GM12864 (cell line): Measurements from ENCODE around the gene BFSP2.
"Not testable (repeated sequence)": the region's sequence is repeated elsewhere in the genome, so short reads cannot be mapped to it uniquely, and the experiment has no call there.

ENCODE experiments used
- DNase-seq: peaks from one replicate; pipeline ENCODE4 v3.0.0-alpha.2; 2011; ENCODE audit warnings: low read depth
- H3K4me3 ChIP-seq: 2 replicates; pipeline ENCODE4 v1.5.1; 2011; ENCODE audit warnings: mild to moderate bottlenecking, low read depth, low read length, control low read depth
- CTCF ChIP-seq: IDR thresholded peaks from 2 replicates; pipeline ENCODE4 v1.5.1; 2011; ENCODE audit warnings: low read depth, mild to moderate bottlenecking, moderate library complexity, low read length, control low read depth, inconsistent platforms; ENCODE audit errors: missing control alignments

Gene BFSP2

GRCh38 chr3:133491481-133492059 lies 91.7 kb downstream of the BFSP2 start:
- no peak for TF ChIP-seq CTCF
- no peak for DNase-seq
- H3K4me3 ChIP-seq = peak overlapping the region; percentile 1; the same call in 1 of the 2 replicates

- DNase-seq = no peak
- H3K4me3 ChIP-seq = no peak overlapping the region
- no peak for TF ChIP-seq CTCF
These were observed 92.4 kb downstream of the BFSP2 start for GRCh38 chr3:133492159-133492741.

GRCh38 chr3:133494469-133494868 lies 94.6 kb downstream of the BFSP2 start:
- DNase-seq = no peak
- TF ChIP-seq CTCF = peak; percentile 48
- H3K4me3 ChIP-seq = no peak overlapping the region

- not testable (repeated sequence) for DNase-seq, H3K4me3 ChIP-seq
These were observed 102.7 kb downstream of the BFSP2 start for GRCh38 chr3:133502542-133502941.

GRCh38 chr3:133503409-133503808 lies 103.6 kb downstream of the BFSP2 start:
- TF ChIP-seq CTCF = no peak

GRCh38 chr3:133504736-133505135 lies 104.9 kb downstream of the BFSP2 start:
- no peak overlapping the region for H3K4me3 ChIP-seq
- TF ChIP-seq CTCF = no peak
- DNase-seq = no peak

More at GRCh38 chr3:133503409-133503808, 103.6 kb downstream of the BFSP2 start:
- no peak overlapping the region for H3K4me3 ChIP-seq
- DNase-seq = no peak

GRCh38 chr3:133505813-133506212 lies 106.0 kb downstream of the BFSP2 start:
- no peak for DNase-seq
- TF ChIP-seq CTCF = no peak
- H3K4me3 ChIP-seq = peak overlapping the region; percentile 18; the same call in 1 of the 2 replicates
